WTC11 (cell line): ENCODE data around the gene SLU7.

Experiments
- ARID4B ChIP-seq: sonication (generic); formaldehyde crosslinking; IDR thresholded peaks from 2 replicates; pipeline ENCODE4 v1.8.0; 2023; ENCODE audit warnings: missing genetic modification reagents, mild to moderate bottlenecking, borderline replicate concordance
- CBFB ChIP-seq: sonication (generic); formaldehyde crosslinking; IDR thresholded peaks from 2 replicates; pipeline ENCODE4 v1.8.1; 2022; ENCODE audit warnings: mild to moderate bottlenecking, low read depth, missing genetic modification reagents
- CTCF ChIP-seq: fragments of 200-600 bp; IDR thresholded peaks from 2 replicates; pipeline ENCODE4 v1.8.0; 2022; ENCODE audit warnings: antibody characterized with exemption
- FOXJ3 ChIP-seq: sonication (generic); formaldehyde crosslinking; IDR thresholded peaks from 2 replicates; pipeline ENCODE4 v1.9.0; 2021; ENCODE audit warnings: missing genetic modification reagents, mild to moderate bottlenecking, borderline replicate concordance
- FOXP4 ChIP-seq: sonication (generic); formaldehyde crosslinking; IDR thresholded peaks from 2 replicates; pipeline ENCODE4 v1.8.0; 2022; ENCODE audit warnings: mild to moderate bottlenecking, missing genetic modification reagents
- IRF1 ChIP-seq: sonication (generic); formaldehyde crosslinking; IDR thresholded peaks from 2 replicates; pipeline ENCODE4 v1.8.0; 2023; ENCODE audit warnings: missing genetic modification reagents
- MAX ChIP-seq: sonication (generic); formaldehyde crosslinking; IDR thresholded peaks from 2 replicates; pipeline ENCODE4 v1.8.0; 2022; ENCODE audit warnings: mild to moderate bottlenecking, missing genetic modification reagents
- MXD4 ChIP-seq: fragments of 250-450 bp; sonication (Bioruptor Pico); IDR thresholded peaks from 2 replicates; pipeline ENCODE4 v1.8.0; 2021; ENCODE audit warnings: mild to moderate bottlenecking, moderate library complexity, borderline replicate concordance
- NFYB ChIP-seq: sonication (generic); formaldehyde crosslinking; conservative IDR thresholded peaks from 2 replicates; pipeline ENCODE4 v1.8.0; 2022; ENCODE audit warnings: low read depth, missing genetic modification reagents
- SP1 ChIP-seq: sonication (generic); formaldehyde crosslinking; conservative IDR thresholded peaks from 2 replicates; pipeline ENCODE4 v1.8.1; 2022; ENCODE audit warnings: missing genetic modification reagents
- ZNF138 ChIP-seq: sonication (generic); formaldehyde crosslinking; conservative IDR thresholded peaks from 2 replicates; pipeline ENCODE4 v1.8.1; 2022; ENCODE audit warnings: mild to moderate bottlenecking, moderate library complexity, missing genetic modification reagents
- ZNF671 ChIP-seq: fragments of 250-450 bp; sonication (Bioruptor Pico); IDR thresholded peaks from 2 replicates; pipeline ENCODE4 v1.8.0; 2021; ENCODE audit warnings: mild to moderate bottlenecking

GRCh38 chr5:160375166-160375565 is 43.7 kb downstream of the SLU7 start:
- TF ChIP-seq CTCF (no peak), NFYB (CRISPR knock-in tag) (no peak), ZNF138 (CRISPR knock-in tag) (no peak), ZNF671 (CRISPR knock-in tag) (no peak), SP1 (CRISPR knock-in tag) (no peak), MAX (CRISPR knock-in tag) (no peak), FOXJ3 (CRISPR knock-in tag) (no peak), FOXP4 (no peak), ARID4B (CRISPR knock-in tag) (no peak), CBFB (no peak), IRF1 (CRISPR knock-in tag) (no peak), MXD4 (CRISPR knock-in tag) (no peak)
